Hair follicle dermal papilla cell (primary cell): ENCODE measurements around the gene PSD4. TPM values are rescaled to one million over a fixed set of nuclear protein-coding genes. Genes with fewer than 3 reads are reported as not detected.

ENCODE experiments used
- total RNA-seq: library from RNA; depleted of rRNA; stranded (reverse); fragments of >200 nt; gene quantifications from 2 replicates; pipeline ENCODE4 v1.2.3, GENCODE V29; 2012

Gene PSD4
- 9.4 and 13.6 TPM in 2 replicates for total RNA-seq

DNA sequence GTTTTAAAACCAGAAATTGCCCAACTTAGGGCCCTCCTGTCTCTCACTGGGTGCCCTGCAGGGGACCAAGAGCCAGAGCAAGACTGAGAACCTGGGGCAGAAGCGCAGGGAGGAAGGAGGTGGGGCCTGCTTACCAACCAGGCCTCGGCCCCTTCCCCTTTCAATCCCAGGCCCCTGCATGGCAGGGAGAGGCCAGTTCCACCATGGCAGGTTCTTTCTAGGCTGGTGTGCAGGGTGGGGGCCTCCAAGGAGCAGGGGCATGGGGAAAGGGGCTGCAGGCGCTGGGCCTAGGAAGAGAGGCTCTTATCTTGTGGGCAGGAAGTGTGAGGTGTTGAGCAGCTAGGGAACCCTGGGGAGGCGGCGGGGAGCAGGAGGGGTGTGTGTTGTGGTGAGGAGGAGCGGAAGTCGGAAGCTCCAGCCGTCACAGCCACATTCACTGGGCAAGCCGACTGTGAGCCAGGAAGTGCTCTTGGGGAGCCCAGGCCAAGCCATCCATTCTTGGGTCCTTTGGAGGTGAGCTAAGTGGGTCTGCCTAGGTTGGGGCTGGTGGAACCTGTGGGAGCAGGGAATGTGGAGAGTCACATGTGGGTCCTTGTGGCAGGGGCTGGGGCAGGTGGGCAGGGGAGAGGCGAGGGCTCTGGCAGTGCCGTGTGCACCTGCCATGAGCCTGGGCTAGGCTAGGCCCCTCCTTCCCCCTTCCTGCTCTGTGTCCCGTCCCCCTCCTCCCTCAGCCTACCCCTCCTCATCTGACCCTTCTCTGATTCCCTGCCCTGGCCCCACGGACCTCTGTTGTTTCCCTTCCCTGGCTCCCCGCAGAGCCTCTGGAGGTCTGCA lies at the start of gene PSD4:
PSD4 (plus strand) TSS at position 430 of the 834 bp plus-strand sequence. CDS start 8,486 bp downstream, outside the sequence.

DNA sequence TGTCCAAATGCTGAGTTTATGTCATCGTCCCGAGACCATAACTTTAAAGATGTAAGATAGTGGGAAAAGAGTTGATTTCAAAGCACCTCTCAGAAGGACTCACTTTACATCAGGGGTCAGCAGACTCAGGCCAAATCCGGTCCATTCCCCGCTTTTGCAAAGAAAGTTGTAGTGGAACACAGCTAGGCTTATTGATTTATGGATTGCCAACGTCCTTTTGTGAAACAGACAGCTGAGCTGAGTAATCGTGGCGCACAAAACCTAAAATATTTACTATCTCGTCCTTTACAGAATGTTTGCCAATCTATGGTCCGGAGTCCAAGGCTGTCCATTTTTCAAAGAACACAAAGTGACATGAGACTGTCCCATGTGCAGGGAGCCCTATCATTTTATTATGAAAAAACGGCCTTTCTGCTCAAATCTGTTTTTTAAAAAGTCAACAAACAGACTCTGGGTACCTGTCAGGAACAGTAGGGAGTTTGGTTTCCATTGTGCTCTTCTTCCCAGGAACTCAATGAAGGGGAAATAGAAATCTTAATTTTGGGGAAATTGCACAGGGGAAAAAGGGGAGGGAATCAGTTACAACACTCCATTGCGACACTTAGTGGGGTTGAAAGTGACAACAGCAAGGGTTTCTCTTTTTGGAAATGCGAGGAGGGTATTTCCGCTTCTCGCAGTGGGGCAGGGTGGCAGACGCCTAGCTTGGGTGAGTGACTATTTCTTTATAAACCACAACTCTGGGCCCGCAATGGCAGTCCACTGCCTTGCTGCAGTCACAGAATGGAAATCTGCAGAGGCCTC lies 46.7 kb upstream of the PSD4 start, which contains the start of gene IL1RN:
IL1RN (plus strand) TSS at position 754 of the 801 bp plus-strand sequence; CDS start at position 781, 27 bp downstream.

Other genes with a start within 250 kb of the PSD4 start
- not detected in 2 replicates for gene IL36G, start 196.0 kb upstream of the PSD4 start, total RNA-seq
- gene IL36A, start 168.5 kb upstream of the PSD4 start, total RNA-seq, result not detected in 2 replicates
- not detected in 2 replicates for gene IL36B, start 121.1 kb upstream of the PSD4 start, total RNA-seq
- not detected in 2 replicates for gene IL36RN, start 114.8 kb upstream of the PSD4 start, total RNA-seq
- gene IL1F10, start 106.0 kb upstream of the PSD4 start, total RNA-seq, result not detected in 2 replicates
- gene IL1RN, start 46.4 kb upstream of the PSD4 start, total RNA-seq, result 0.16 and 0.61 TPM in 2 replicates
- 9.2 and 19.8 TPM in 2 replicates for gene PAX8, start 105.0 kb downstream of the PSD4 start, total RNA-seq